Activated CD4-positive, CD25-positive, alpha-beta regulatory T cell treated with anti-CD3 and anti-CD28 coated beads, Interleukin-2, amount 50 U/mL, for 72 hours (primary cell): ENCODE data around the gene CD300C.
A peak's percentile ranks its signal among the peaks of the same experiment; 100 is the strongest.

Experiments used
- DNase-seq: peaks from one replicate; pipeline ENCODE4 v3.0.0; 2021

Gene CD300C

DNA sequence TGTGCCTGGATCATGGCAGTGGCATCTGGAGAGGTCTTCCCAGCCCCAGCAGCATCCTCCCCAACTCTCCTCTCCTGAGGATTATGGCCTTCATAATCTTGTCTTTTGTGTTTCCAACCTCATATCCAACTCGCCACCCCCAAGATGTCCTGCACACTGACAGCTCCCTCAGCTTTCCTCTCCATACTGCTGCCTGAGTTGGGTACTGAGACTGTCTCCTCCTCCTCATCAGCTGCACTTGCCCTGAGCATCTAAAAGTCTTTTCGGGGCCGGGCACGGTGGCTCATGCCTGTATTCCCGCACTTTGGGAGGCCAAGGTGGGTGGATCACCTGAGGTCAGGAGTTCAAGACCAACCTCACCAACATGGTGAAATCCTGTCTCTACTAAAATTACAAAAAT lies 16.7 kb downstream of the CD300C start:
- DNase-seq, result peak; percentile 7

DNA sequence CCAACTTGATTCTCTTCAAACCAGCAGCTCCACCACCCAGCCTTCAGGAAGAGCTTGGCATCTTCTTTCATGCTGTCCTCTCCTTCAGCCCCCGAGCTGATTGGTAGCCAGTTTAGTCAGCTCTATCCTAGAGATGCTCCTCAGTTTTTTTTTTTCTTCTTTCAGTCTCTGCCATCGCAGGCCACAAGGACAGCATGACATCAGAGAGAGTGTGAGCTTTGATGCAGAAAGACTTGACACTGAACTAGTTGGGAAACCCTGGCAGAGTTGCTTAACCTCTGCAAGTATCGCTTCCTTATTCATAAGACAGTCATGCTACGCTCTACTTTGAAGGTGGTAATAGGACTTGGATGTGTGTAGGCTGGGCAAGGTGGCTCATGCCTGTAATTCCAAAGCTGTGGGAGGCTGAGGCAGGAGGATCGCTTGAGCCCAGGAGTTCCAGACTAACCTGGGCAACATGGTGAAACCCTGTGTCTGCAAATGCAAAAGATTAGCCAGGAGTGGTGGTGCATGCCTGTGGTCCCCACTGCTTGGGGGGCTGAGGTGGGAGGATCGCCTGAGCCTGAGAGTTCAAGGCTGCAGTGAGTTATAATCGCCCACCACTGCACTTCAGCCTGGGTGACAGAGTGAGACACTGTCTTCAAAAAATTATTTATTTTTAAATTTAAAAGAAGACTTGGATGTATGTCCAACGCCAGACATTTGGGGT lies 17.3 kb downstream of the CD300C start:
- peak; percentile 13 for DNase-seq

DNA sequence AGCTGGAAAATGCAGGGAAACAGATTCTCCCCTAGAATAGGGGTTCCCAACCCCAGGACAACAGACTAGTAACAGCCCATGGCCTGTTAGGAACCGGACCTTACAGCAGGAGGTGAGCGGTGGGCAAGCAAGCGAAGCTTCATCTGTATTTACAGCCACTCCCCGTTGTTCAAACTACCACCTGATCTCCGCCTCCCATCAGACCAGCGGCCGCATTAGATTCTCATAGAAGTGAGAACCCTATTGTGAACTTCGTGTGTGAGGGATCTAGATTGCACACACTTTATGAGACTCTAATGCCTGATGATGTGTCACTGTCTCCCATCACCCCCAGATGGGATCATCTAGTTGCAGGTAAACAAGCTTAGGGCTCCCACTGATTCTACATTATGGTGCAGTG lies 18.2 kb downstream of the CD300C start:
- DNase-seq, result peak; percentile 12

DNA sequence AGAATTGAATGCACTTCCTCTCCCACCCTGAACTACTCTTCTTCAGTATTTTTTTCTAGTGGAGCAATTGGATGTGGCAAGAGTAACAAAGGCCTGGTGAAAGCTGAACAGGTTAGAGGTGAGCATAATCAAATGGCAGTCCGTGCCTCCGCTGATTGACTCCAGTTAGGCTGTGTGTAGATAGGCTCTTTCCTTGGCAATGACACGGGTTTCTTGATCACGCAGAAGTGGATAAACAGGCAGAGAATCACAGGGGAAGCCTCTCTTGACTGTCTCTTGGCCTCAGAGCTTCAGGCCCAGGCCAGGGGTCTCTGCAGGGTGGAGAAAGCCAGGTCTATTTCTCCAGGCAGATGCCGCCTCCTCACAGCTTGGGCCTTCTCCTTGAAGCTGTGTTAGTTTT lies 18.8 kb downstream of the CD300C start:
- DNase-seq, result no peak

DNA sequence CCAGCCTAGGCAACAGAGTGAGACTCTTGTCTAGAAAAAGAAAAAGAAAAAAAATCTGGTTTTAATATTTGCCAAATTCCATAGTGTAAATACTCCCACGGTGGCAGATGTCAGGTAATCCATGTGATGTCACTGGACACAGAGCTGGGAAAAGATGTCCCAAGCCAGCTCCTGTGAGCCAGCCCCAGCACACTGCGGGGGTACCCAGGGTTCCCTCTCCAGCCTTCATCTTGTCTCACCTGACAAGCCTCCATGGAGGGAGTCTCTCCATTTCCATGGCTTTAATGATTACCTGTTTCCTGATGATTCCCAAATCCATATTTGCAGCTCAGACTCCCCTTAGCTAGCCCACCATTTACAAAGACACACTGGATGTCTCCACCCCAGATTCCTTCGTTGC lies 19.2 kb downstream of the CD300C start:
- no peak for DNase-seq

DNA sequence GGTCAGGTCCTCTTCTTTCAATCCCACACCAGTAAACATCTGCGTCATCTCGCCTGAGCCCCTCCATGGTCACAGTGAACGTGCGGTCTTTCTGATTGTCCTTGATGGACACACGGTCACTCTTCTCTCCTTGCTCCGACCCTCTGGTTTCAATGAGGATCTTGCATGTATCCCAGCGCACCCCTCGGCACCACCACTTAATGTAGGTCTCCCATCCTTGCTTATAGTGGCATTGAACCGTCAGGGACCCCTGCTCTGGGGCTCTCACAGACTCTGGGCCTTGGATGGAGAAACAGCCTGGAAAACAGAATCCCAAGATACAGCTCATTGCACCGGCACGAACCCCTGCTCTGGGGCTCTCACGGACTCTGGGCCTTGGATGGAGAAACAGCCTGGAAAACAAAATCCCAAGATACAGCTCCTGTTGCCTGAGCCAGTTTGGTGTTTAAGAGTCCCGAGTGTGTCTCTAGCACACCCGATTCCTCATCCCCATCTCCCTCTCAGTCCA lies 20.1 kb downstream of the CD300C start:
- DNase-seq, result peak; percentile 19

DNA sequence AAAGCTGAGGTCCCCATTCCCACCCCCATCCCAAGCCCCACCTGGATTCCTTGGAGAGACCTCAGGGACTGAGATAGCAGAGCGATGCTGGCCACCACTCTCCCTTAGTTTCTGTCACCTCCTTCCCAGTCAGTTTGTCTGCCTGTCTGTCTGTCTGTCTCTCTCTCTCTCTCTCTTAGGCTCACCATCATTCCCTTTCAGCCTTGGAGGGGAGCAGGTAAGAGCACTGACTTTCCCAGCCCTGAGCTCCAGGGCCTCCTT lies 20.5 kb downstream of the CD300C start:
- DNase-seq, result no peak

DNA sequence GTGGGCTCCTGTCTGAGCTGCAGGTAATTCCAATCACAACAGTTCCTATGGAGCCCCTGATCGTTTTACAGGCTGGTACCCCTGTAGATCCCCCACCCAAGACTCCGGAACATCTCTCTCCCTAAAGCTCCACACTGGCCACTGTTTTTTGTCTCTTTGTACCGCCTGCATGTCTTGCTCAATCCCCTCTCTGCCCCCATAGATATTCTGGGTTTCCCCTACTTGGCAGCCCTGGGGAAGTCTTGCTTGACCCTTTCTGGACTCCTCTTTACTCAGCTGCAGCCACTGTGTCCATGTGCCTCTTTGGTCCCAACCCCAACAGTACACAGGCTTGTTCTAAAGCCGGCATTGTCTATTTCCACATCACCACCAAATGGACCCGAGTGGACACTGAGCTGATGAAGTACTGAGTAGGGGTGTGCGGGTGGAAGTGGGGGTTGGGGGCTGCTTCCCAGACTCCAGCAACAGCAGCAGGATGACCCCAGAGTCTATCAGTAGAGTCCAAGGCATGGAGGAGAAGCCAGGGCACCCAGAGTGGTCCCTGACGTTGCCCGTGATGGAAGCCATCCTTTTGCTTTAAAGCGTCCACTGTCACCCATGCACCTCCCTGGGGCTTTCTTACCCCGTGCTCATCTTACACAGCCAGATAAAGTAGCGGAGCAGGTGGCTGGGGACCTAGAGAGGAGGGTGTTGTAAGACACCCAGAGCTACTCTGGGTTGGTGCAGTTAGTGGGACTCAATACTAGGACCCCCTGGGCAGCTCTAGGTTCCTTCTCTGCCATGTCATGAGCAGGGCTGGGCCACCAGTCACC lies 21.1 kb downstream of the CD300C start:
- no peak for DNase-seq

DNA sequence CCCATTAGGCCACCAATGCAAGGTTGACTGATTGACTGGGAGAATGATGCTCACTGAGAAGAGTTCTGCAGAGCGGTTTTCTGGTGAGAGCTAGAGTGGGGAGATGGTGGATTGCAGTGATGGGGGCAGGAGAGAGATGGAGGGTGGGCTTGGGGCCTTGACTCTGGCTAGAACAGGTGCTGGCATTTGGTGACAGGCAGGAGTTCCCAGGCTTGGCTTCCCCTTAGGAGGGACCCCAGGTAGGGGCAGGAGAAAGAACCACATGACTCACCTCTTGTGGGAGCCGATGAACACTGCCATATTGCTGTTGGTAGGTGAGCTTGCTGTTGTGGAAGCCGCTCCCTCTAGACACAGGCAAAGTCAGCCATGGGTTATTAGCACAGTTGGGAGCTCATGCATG lies 22.6 kb downstream of the CD300C start:
- DNase-seq, result peak; percentile 12

DNA sequence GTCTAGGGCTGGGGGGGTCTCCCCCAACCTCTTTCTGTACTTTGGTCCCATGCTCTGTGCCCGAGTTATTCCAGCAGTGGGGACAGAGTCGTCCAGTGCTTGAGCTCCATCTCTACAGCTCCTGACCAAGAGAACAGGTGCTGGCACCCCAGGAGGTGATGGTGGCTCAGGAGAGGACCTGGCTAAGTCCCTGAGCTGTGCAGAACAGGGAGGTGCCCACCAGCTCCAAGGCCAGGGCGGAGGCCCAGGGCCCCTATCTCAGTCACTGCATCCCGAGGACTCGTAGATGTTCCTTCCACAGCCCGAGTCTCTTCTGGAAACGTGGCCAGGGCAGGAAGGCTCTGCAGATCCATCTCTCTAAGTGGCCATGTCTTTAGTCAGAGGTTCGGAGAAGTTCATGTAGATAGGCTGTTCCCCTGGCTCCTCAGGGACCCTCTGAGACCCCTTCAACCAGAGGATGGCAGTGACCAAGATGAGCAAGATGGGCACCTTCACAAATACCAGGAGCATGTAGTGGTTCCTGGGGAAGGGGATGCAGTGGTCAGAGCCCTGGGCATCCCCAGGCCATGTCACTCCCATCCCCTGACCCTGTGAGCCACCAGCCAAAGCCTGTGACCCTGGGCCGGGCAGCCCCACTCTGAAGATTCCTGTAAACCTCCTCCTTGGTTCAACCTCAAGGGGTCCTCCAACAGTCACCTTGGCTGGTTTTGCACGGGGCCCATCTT lies 23.4 kb downstream of the CD300C start:
- DNase-seq, result peak; percentile 15

DNA sequence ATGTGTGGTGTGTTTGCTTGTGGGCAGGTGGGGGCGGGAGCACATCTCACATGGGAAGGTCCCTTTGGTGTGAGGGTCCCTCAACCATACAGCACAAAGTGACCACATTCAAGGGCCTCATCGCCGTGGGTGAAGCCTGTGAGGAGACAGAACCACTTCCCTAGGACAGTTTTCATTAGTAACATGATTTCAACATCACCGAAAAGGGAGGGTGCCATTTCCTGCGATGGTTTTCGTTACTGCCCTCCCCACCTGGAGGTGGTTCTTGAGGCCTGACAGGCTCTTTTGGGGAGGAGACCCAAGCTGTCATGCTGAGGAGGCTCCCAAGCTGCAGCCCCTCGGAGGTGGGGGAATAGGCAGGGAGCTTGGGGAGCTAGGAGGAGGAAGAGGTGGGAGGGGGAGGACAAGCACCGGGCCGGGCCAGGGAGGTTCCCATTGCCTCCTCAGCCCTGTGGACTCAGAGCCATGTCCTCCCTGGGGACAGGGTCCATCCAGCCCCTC lies 24.2 kb downstream of the CD300C start:
- peak; percentile 23 for DNase-seq

DNA sequence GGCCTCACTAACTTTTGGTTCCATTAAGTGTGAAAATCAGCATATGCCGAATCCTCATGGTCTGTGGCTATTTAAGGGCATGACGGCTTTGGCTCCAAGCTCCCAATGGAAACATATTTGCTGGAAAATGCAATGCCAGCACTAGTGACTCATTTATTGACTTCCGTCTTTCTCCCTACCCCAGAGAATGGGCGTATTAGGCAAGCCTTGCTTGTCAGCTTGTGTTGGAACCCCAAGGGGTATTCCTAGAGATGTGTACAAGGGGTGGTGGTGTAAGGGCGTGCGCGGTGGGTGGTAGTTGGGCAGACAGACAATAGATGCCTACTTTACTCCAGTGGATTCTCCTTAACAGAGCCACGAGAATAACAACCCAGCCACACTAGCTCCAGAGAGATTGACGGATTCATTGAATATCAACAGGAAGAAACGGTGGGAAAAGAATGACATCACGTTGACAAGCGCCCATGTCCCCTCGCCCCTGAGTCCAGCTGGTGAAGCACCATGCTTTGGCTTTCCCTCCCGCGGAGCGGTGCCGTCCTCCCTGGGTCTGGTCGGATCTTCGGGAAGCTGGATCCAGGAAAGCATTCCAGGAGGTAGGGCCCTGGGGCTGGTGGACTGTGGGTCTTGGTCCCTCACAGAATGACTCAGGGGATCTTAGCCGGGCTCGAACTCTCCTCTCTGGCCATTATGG lies 25.0 kb downstream of the CD300C start:
- peak; percentile 27 for DNase-seq

DNA sequence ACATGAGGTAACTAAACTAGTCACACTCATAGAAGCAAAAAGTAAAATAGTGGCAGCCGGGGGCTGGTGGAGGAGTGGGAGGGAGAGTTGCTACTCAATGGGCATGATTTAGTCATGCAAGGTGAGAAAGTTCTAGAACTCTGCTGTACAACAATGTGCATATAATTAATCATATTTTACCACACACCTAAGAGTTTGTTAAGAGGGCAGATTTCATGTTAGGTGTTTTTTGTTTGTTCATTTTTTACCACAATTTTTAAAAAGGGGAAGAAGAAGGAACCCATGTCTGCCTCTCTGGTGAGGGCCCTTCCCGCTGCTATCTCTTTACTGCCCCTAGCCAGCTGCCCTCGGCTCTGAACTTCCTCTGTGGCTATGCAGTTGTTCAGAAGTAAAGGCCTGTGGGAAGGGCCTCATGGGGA lies 25.9 kb downstream of the CD300C start:
- peak; percentile 2 for DNase-seq

DNA sequence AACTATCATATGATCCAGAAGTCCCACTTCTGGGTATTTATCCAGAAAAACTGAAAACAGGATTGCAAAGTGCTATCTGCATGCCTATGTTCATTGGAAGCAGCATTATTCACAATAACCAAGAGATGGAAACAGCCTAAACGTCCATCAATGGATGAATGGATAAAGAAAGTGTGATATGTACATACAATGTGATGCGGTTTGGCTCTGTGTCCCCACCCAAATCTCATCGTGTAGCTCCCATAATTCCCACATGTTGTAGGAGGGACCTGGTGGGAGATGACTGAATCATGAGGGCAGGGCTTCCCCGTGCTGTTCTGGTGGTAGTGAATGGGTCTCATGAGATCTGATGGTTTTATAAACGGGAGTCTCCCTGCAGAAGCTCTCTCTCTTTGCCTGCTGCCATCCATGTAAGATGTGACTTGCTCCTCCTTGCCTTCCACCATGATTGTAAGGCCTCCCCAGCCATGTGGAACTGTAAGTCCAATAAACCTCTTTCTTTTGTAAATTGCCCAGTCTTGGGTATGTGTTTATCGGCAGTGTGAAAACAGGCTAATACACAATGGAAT lies 27.4 kb downstream of the CD300C start:
- peak; percentile 12 for DNase-seq

DNA sequence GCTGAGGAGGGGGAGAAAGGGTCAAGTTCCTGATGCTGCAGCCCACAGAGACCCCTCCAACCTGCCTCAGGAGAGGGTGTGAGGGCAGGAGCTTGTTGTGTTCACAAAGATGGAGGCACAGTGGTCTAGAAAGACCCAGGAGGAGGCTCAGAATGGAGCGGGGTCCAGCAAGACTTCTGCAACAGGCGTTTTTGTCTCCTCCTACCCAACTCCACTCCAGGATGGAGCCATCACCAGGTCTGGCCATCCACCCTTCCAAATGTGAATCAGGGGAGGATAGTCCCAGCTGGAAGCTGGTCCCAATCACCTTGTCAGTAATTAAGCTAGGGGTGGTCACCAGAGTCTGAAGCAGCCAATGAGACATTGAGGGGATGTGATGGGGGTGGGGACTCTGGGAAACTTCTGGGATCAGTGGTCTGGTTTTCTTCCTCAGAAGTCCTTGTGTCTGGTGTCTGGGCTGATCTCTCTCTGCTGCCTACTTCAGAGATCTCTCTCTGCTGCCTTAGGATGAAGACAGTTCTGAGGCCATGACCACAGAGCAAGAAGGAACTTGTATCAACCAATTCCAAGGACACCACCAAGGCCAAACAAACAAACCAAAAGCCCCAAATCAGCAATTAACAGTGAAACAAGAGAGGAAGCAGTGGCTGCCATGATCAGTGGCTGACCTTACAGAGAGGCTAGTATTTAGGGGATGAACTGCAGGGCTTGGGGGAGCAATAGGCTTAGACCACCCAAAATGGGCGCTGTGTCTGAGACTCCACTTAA lies 29.2 kb downstream of the CD300C start:
- peak; percentile 2 for DNase-seq

DNA sequence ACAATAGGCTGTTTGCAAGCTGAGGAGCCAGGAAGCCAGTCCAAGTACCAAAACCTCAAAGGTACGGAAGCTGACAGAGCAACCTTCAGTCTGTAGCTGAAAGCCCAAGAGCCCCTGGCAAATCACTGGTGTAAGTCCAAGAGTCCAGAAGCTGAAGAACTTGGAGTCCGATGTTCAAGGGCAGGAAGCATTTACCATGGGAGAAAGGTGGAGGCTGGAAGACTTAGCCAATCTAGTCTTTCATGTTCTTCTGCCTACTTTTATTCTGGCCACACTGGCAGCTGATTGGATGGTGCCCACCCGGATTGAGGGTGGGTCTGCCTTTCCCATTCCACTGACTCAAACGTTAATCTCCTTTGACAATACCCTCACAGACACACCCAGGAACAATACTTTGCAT lies 30.0 kb downstream of the CD300C start:
- DNase-seq, result no peak

DNA sequence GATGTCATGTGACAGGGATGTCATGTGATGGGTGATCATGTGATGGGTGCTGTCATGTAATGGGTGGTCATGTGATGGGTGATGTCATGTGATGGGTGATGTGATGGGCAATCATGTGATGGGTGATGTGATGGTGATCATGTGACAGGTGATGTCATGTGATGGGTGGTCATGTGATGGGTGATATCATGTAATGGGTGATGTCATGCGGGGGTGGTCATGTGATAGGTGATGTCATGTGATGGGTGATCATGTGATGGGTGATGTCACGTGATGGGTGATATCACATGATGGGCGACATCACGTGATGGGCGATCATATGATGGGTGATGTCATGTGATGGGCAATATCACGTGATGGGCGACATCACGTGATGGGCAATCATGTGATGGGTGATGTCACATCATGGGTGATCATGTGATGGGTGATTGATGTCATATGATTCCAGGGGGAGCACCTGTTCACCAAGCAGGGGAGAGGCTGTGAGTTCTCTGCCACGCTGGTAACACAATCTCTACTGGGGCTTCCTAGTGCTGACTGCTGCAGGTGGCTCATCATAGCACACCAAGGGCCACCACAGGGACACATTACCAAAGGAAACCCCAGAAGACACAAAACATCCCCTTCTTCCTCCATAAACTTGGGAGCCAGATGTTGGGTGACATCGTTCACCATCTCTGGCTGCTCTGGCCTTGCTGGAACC lies 31.1 kb downstream of the CD300C start:
- no peak for DNase-seq

DNA sequence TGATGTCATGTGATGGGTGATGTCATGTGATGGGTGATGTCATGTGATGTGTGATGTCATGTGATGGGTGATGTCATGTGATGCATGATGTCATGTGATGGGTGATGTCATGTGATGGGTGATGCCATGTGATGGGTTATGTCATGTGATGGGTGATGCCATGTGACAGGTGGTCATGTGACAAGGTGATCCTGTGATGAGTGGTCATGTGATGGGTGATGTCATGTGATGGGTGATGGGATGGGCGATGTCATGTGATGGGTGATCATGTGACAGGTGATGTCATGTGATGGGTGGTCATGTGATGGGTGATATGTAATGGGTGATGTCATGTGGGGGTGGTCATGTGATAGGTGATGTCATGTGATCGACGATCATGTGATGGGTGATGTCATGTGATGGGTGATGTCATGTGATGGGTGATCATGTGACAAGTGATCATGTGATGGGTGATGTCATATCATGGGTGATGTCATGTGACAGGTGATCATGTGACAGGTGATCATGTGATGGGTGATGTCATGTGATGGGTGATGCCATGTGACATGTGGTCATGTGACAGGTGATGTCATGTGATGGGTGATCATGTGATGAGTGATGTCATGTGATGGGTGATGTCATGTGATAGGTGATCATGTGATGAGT lies 31.8 kb downstream of the CD300C start:
- no peak for DNase-seq

DNA sequence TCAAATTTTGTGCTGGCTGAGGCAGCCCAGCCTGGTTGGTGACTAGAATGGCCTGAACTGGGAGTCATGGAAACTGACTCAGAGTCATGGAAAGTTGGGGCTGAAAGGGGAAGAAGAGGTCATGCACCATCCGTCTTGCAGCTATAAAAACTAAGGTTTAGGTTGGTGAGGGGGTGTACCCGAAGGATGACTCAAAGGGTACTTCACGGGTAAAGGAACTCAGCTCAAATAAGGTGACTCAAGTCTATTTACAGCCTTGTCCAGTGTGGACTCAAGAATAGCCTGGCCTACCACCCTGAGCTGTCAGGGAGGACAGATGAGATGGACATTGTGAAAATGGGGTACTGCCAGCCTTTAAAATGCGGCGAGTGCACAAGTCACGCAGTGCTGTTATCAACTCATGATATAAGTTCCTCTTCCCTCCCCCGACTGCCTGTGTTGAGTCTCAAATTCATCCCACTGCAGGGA lies 33.3 kb downstream of the CD300C start:
- DNase-seq, result no peak

DNA sequence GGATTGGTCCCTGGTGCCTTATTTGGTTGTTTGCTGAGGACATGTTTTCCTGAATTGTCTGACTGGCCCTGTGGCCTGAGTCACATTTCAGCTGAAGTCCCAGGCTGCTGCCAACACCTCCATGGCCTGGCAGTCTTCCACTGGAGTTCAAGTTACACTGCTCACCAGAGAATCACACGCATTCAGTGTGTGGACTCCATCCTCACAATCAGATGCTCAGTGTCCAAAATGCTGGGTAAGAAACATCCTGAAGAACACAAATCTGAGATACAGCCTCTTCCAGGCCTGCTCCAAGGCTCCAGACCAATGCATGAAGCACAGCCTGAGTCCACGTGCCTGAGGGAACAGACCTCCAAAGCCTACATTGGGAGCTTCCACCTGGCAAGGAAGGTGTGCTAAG lies 33.9 kb downstream of the CD300C start:
- DNase-seq, result peak; percentile 14

DNA sequence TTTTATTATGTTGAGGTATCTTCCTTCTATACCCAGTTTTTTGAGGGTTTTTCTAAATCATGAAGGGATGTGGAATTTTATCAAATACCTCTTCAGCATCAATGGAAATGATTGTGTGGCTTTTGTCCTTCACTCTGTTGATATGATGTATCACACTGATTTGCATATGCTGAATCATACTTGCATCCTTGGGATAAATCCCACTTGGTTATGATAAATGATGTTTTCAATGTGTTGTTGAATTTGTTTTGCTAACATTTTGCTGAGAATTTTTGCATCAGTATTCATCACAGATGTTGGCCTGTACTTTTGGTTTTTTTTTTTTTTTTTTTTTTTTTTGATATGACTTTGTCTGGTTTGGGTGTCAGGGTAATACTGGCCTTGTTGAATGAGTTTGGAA lies 37.8 kb downstream of the CD300C start:
- DNase-seq, result no peak
